ENCODE measurements around the gene UCN2.

UCN2 gene

GRCh38 chr3:48575366-48575765, 11.8 kb upstream of the UCN2 start:
- Histone ChIP-seq H3K4me1 (no peaks in the 10 kb centered on the region), H3K9me3 (no peaks in the 10 kb centered on the region), H3K4me3 (no peak overlapping the region), H3K27me3 (ENCODE audit: low read depth) (no peaks in the 10 kb centered on the region), H3K36me3 (replicated peaks) (no peaks in the 10 kb centered on the region)
- in situ Hi-C loops (cut with MboI; ENCODE audit: low sequenced_read_pairs): no loop called here
- DNase-seq (ENCODE audit: low spot score in 2 of 2): no peak

GRCh38 chr3:48573973-48574585, 10.5 kb upstream of the UCN2 start:
- Histone ChIP-seq H3K4me3 (no peak overlapping the region), H3K9me3 (no peaks in the 10 kb centered on the region), H3K27me3 (ENCODE audit: low read depth) (no peaks in the 10 kb centered on the region), H3K36me3 (replicated peaks) (no peaks in the 10 kb centered on the region), H3K4me1 (no peaks in the 10 kb centered on the region)
- DNase-seq (ENCODE audit: low spot score in 2 of 2): no peak
- in situ Hi-C loops (cut with MboI; ENCODE audit: low sequenced_read_pairs): no loop called here

- no peak for DNase-seq (ENCODE audit: low spot score in 2 of 2)
- Histone ChIP-seq H3K27me3 (ENCODE audit: low read depth) (no peaks in the 10 kb centered on the region), H3K4me3 (no peak overlapping the region), H3K9me3 (no peaks in the 10 kb centered on the region), H3K36me3 (replicated peaks) (no peaks in the 10 kb centered on the region), H3K4me1 (no peaks in the 10 kb centered on the region)
- in situ Hi-C loops (cut with MboI; ENCODE audit: low sequenced_read_pairs): no loop called here
Observed at GRCh38 chr3:48572517-48572916, 8.9 kb upstream of the UCN2 start.

- Histone ChIP-seq H3K9me3 (no peaks in the 10 kb centered on the region), H3K27me3 (ENCODE audit: low read depth) (no peaks in the 10 kb centered on the region), H3K4me3 (no peak overlapping the region), H3K36me3 (replicated peaks) (no peaks in the 10 kb centered on the region), H3K4me1 (no peaks in the 10 kb centered on the region)
- no peak for DNase-seq (ENCODE audit: low spot score in 2 of 2)
- in situ Hi-C loops (cut with MboI; ENCODE audit: low sequenced_read_pairs): no loop called here
Observed at GRCh38 chr3:48571938-48572337, 8.4 kb upstream of the UCN2 start.

DNA sequence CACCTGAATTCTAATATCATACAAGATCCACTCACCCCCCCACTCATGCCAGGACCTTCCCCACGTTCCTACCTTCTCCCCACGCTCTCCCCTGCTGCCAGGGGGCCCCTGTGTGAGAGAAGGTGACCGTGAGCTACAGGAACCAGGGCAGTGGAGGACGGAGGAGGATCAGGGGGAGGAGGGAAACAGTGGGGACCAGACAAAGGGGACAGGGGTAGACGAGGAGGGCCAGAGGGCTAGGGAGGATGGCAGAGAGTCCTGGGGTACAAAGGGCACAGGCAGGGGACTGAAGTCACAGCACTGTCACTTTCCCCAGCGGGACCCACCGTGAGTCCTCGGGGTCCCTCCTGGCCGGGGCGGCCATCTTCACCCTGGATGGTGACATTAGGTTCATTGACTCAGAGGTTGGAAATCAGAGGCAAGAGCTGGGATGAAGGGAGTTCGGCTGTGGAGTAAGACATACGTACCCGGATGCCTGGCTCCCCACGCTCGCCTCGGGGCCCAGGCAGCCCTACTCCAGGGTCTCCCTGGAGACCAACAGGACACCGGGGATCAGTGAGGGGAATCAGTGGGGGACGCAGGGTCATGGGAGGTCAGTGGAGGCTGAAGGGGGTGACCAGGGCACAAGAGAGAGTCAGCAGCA, 6.3 kb upstream of the UCN2 start:
- Histone ChIP-seq H3K4me1 (no peaks in the 10 kb centered on the region), H3K9me3 (no peaks in the 10 kb centered on the region), H3K27me3 (ENCODE audit: low read depth) (no peaks in the 10 kb centered on the region), H3K36me3 (replicated peaks) (no peaks in the 10 kb centered on the region), H3K4me3 (no peak overlapping the region)
- DNase-seq (ENCODE audit: low spot score in 2 of 2): no peak
- in situ Hi-C loops (cut with MboI; ENCODE audit: low sequenced_read_pairs): no loop called here

GRCh38 chr3:48569400-48569799, 5.8 kb upstream of the UCN2 start:
- no peaks in the 10 kb centered on the region for H3K9me3 ChIP-seq
- in situ Hi-C loops (cut with MboI; ENCODE audit: low sequenced_read_pairs): no loop called here
- no peaks in the 10 kb centered on the region for H3K4me1 ChIP-seq
- H3K27me3 ChIP-seq (ENCODE audit: low read depth): no peaks in the 10 kb centered on the region
- no peak for DNase-seq (ENCODE audit: low spot score in 2 of 2)
- no peak overlapping the region for H3K4me3 ChIP-seq
- H3K36me3 ChIP-seq (replicated peaks): no peaks in the 10 kb centered on the region

GRCh38 chr3:48568476-48568875, 4.9 kb upstream of the UCN2 start:
- H3K4me1 ChIP-seq: no peaks in the 10 kb centered on the region
- no peak overlapping the region for H3K4me3 ChIP-seq
- H3K36me3 ChIP-seq (replicated peaks): no peaks in the 10 kb centered on the region
- H3K27me3 ChIP-seq (ENCODE audit: low read depth): no peaks in the 10 kb centered on the region
- no peak for DNase-seq (ENCODE audit: low spot score in 2 of 2)
- H3K9me3 ChIP-seq: no peaks in the 10 kb centered on the region
- in situ Hi-C loops (cut with MboI; ENCODE audit: low sequenced_read_pairs): no loop called here

DNA sequence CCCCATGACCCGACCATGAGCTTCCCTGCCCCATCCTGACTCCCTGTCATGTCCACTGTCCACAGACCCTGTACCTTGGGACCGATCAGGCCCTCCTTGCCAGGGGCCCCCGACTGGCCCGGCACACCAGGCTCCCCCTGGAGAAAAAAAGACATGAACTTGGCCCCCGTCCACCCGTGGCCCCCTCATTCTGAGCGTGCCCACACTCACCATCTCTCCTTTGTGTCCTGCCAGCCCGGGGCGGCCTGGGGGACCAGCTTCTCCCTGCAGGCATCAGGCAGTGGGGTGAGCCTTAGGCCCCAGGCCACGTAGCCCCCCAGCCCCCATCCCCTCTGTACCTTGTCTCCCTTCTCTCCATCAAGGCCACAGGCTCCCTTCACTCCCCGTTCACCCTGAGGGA, 3.9 kb upstream of the UCN2 start:
- Histone ChIP-seq H3K9me3 (no peaks in the 10 kb centered on the region), H3K27me3 (ENCODE audit: low read depth) (no peaks in the 10 kb centered on the region), H3K4me1 (no peaks in the 10 kb centered on the region), H3K4me3 (no peak overlapping the region), H3K36me3 (replicated peaks) (no peaks in the 10 kb centered on the region)
- in situ Hi-C loops (cut with MboI; ENCODE audit: low sequenced_read_pairs): no loop called here
- DNase-seq (ENCODE audit: low spot score in 2 of 2): no peak

DNA sequence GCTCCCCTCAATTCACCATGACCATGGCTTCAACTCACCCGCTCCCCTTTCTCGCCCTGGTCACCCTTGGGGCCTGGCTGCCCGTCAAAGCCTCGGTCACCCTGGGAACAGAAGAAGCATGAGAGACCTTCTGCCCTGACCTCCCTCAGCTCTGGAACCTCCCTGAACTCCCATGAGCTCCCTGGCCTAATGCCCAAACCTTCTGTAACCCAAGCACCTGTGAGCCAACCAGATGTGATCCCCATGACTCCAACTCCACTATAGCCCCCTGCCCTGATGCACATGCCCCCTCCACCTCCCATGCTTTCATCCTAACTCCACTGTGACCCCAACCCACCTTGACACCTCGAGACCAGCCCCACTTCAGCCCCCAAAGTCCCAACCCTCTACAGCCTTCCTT, 3.5 kb upstream of the UCN2 start:
- in situ Hi-C loops (cut with MboI; ENCODE audit: low sequenced_read_pairs): no loop called here
- DNase-seq (ENCODE audit: low spot score in 2 of 2): no peak
- no peaks in the 10 kb centered on the region for H3K27me3 ChIP-seq (ENCODE audit: low read depth)
- no peaks in the 10 kb centered on the region for H3K9me3 ChIP-seq
- H3K36me3 ChIP-seq (replicated peaks): no peaks in the 10 kb centered on the region
- no peaks in the 10 kb centered on the region for H3K4me1 ChIP-seq
- no peak overlapping the region for H3K4me3 ChIP-seq

DNA sequence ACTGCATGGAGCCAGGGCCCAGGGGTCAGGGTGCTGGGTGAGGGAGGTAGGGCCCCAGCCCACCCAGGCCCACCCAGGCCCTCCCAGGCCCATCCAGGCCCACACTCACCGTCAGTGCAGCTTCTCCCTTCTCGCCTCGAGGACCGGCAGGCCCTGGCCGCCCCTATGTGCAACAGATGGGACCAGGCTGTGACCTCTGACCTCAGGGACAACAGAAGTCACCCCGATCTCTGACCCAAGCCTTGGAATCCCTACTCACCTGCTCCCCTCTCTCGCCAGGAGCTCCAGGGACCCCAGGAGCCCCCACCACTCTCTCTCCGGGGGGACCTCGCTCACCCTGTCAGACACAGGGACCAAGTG, 2.8 kb upstream of the UCN2 start:
- in situ Hi-C loops (cut with MboI; ENCODE audit: low sequenced_read_pairs): no loop called here
- Histone ChIP-seq H3K4me3 (no peak overlapping the region), H3K4me1 (no peaks in the 10 kb centered on the region)

GRCh38 chr3:48565591-48566400, 2.2 kb upstream of the UCN2 start:
- H3K4me1 ChIP-seq: no peaks in the 10 kb centered on the region
- no peak for DNase-seq (ENCODE audit: low spot score in 2 of 2)
- H3K9me3 ChIP-seq: no peaks in the 10 kb centered on the region
- no peak overlapping the region for H3K4me3 ChIP-seq
- in situ Hi-C loops (cut with MboI; ENCODE audit: low sequenced_read_pairs): no loop called here
- no peaks in the 10 kb centered on the region for H3K27me3 ChIP-seq (ENCODE audit: low read depth)
- H3K36me3 ChIP-seq (replicated peaks): no peaks in the 10 kb centered on the region

More for the DNA sequence above, 2.8 kb upstream of the UCN2 start:
- no peaks in the 10 kb centered on the region for H3K9me3 ChIP-seq
- H3K36me3 ChIP-seq (replicated peaks): no peaks in the 10 kb centered on the region
- no peak for DNase-seq (ENCODE audit: low spot score in 2 of 2)
- no peaks in the 10 kb centered on the region for H3K27me3 ChIP-seq (ENCODE audit: low read depth)

GRCh38 chr3:48565186-48565585, 1.6 kb upstream of the UCN2 start:
- Histone ChIP-seq H3K36me3 (replicated peaks) (no peaks in the 10 kb centered on the region), H3K4me1 (no peaks in the 10 kb centered on the region), H3K9me3 (no peaks in the 10 kb centered on the region), H3K27me3 (ENCODE audit: low read depth) (no peaks in the 10 kb centered on the region), H3K4me3 (no peak overlapping the region)
- no peak for DNase-seq (ENCODE audit: low spot score in 2 of 2)
- in situ Hi-C loops (cut with MboI; ENCODE audit: low sequenced_read_pairs): no loop called here

- DNase-seq (ENCODE audit: low spot score in 2 of 2): no peak
- Histone ChIP-seq H3K36me3 (replicated peaks) (no peaks in the 10 kb centered on the region), H3K27me3 (ENCODE audit: low read depth) (no peaks in the 10 kb centered on the region), H3K9me3 (no peaks in the 10 kb centered on the region), H3K4me3 (no peak overlapping the region), H3K4me1 (no peaks in the 10 kb centered on the region)
- in situ Hi-C loops (cut with MboI; ENCODE audit: low sequenced_read_pairs): no loop called here
Observed at GRCh38 chr3:48564667-48565066, 1.1 kb upstream of the UCN2 start.

DNA sequence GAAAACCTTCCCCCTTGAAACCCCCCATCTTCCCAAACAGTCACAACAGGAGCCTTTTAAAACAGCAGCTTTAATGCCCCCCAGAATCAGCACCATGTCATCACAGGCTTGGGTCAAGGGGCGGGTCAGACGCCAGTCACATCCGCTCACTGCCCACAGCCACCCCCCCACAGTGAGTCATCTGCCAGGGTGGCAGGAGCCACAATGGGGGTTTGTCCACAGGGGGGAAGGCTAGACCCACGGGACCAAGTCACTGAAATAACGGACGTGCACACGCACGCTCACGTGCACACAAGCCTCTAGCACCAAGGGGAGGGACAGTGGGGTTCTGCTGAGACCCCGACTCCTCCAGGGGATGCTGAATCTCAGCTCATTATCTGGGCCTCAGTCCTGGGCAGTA, 441 bp upstream of the UCN2 start:
- in situ Hi-C loops (cut with MboI; ENCODE audit: low sequenced_read_pairs): no loop called here
- no peak overlapping the region for H3K4me3 ChIP-seq
- H3K9me3 ChIP-seq: no peaks in the 10 kb centered on the region
- DNase-seq (ENCODE audit: low spot score in 2 of 2): no peak
- H3K27me3 ChIP-seq (ENCODE audit: low read depth): no peaks in the 10 kb centered on the region
- H3K4me1 ChIP-seq: no peaks in the 10 kb centered on the region
- H3K36me3 ChIP-seq (replicated peaks): no peaks in the 10 kb centered on the region
